Uterus (tissue), 4 donors: ENCODE results near the gene PRKAR1A. TPM values are rescaled to one million over a fixed set of nuclear protein-coding genes. Genes with fewer than 3 reads are reported as not detected.
A peak's percentile ranks its signal among the peaks of the same experiment; 100 is the strongest.

Source experiments
- DNase-seq, 2 donors: peaks; one replicate each; pipeline ENCODE4 v3.0.0-alpha.2; 2019 to 2020
- H3K27ac ChIP-seq, 2 donors: fragments of 200-600 bp; sonication (generic); 1 replicate in 1 of 2; 2 replicates in 1 of 2; pipeline ENCODE4 v1.5.1; 2016 to 2018
- H3K27me3 ChIP-seq, 2 donors: fragments of 200-600 bp; sonication (generic); one replicate each; pipeline ENCODE4 v1.5.1; 2018 to 2019; ENCODE audit warnings: control low read depth in 1 of 2
- H3K36me3 ChIP-seq, 2 donors: fragments of 200-600 bp; sonication (generic); one replicate each; pipeline ENCODE4 v1.5.1; 2019; ENCODE audit warnings: control low read depth in 1 of 2
- H3K4me1 ChIP-seq, 2 donors: fragments of 200-600 bp; sonication (generic); one replicate each; pipeline ENCODE4 v1.5.1; 2018 to 2019; ENCODE audit warnings: control low read depth in 1 of 2
- H3K4me3 ChIP-seq, 2 donors: fragments of 200-600 bp; sonication (generic); 1 replicate in 1 of 2; 2 replicates in 1 of 2; pipeline ENCODE4 v1.5.1; 2018 to 2019; ENCODE audit warnings: mild to moderate bottlenecking in 1 of 2
- H3K9me3 ChIP-seq, 2 donors: fragments of 200-600 bp; sonication (generic); one replicate each; pipeline ENCODE4 v1.5.1; 2019; ENCODE audit warnings: control low read depth in 1 of 2
- POLR2A ChIP-seq, 2 donors: fragments of 450-650 bp; IDR thresholded peaks; one replicate each; pipeline ENCODE4 v1.6.1; 2016; ENCODE audit warnings: antibody characterized with exemption in 2 of 2, mild to moderate bottlenecking in 1 of 2, moderate library complexity in 1 of 2
- intact Hi-C: fragments of 100-400 bp; cut with DNase I; formaldehyde crosslinking; loops from one replicate; pipeline ENCODE4 v1.15.1; 2023; ENCODE audit warnings: low total_unique reads
- total RNA-seq, 4 donors: library from RNA; depleted of rRNA in 3 of 4; stranded (reverse); fragments of >200 nt in 3 of 4; gene quantifications; one replicate each; pipeline versions ENCODE4 v1.1.0 to v1.2.4, GENCODE V29; 2014 to 2023
- TF ChIP-seq, protein P1 (sequence below), 4 experiments: fragments of 200-600 bp in 2 of 4; fragments of 450-650 bp in 2 of 4; sonication (generic) in 2 of 4; IDR thresholded peaks; one replicate each; pipeline ENCODE4 v1.5.1; 2016 to 2019; ENCODE audit warnings: antibody characterized with exemption in 4 of 4, mild to moderate bottlenecking in 2 of 4, moderate library complexity in 1 of 4
- donor health status: DM: yes; HTN: yes; CAD: no.

PRKAR1A gene
- total RNA-seq, 4 donors from 2014 or later, result 171 to 532 (median 388) TPM

GRCh38 chr17:68599552-68600066 is 87.4 kb downstream of the PRKAR1A start:
- H3K4me3 ChIP-seq, result peak overlapping the region; percentile 68 to 75
- intact Hi-C loops, result loop anchor here (10.0 kb wide), 1 partner anchor 65 kb away; no protein-coding TSS in a partner anchor
- no peaks in the 10 kb centered on the region for H3K36me3 ChIP-seq
- H3K4me1 ChIP-seq, result peaks cover 5 to 9% of the 10 kb centered on the region in 2 donors
- TF ChIP-seq, protein P1, sequence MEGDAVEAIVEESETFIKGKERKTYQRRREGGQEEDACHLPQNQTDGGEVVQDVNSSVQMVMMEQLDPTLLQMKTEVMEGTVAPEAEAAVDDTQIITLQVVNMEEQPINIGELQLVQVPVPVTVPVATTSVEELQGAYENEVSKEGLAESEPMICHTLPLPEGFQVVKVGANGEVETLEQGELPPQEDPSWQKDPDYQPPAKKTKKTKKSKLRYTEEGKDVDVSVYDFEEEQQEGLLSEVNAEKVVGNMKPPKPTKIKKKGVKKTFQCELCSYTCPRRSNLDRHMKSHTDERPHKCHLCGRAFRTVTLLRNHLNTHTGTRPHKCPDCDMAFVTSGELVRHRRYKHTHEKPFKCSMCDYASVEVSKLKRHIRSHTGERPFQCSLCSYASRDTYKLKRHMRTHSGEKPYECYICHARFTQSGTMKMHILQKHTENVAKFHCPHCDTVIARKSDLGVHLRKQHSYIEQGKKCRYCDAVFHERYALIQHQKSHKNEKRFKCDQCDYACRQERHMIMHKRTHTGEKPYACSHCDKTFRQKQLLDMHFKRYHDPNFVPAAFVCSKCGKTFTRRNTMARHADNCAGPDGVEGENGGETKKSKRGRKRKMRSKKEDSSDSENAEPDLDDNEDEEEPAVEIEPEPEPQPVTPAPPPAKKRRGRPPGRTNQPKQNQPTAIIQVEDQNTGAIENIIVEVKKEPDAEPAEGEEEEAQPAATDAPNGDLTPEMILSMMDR (IDR thresholded peaks at IDR 0.05), result no peak
- no peak for TF ChIP-seq POLR2A (IDR thresholded peaks at IDR 0.05)
- H3K9me3 ChIP-seq, result no peaks in the 10 kb centered on the region
- peak overlapping the region; percentile 80 to 91 for H3K27ac ChIP-seq
- peak in 1 of 2 donors; percentile 28 for DNase-seq
- no peaks in the 10 kb centered on the region for H3K27me3 ChIP-seq

DNA sequence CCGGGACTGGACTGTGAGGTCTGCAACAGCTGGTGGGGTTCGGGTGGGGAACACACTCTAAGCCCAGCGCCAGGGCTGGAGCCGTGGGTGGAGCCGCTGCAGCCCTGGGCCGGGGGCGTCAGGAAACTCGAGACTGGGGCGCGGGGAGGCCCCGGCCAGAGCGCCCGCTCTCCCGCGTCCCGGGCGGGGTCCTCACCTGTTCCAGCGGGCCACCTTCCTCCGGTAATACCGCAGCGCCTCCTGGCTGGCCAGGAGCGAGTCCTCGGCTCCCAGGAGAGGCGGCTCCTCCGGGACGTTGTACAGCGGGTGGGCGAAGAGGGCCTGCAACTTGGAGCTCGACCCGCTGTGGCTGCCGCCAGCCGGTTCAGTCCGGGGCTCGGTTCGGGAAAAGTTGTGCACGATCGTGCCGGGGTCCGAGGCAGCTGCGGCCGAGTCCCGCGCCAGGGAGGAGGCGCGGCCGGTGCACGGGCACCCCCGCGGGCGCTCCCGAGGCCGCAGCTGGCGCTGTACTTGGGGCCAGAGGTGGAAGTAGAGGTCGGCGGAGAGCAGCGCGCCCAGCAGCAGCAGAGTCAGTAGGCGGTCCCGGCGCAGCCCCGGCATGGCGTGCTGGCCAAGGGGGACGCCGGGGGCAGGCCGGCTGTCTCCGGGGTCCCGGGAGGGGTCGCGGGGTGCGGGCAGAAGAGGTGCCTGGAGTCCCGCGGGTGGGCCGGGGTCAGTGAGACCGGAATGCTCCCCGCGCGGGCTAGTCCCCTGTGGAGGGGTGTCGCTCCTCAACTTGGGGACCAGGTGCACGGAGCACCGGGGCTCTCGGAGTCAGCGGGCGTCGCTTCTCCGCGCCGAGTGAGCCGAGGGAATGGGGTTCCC is 88.1 kb downstream of the PRKAR1A start:
- Histone ChIP-seq H3K36me3 (no peaks in the 10 kb centered on the region), H3K27ac (peak overlapping the region; percentile 80 to 91), H3K9me3 (no peaks in the 10 kb centered on the region), H3K27me3 (no peaks in the 10 kb centered on the region), H3K4me1 (peaks cover 2 to 5% of the 10 kb centered on the region in 2 donors), H3K4me3 (peak overlapping the region; percentile 68 to 75)
- intact Hi-C loops, result loop anchor here (10.0 kb wide), 1 partner anchor 65 kb away; no protein-coding TSS in a partner anchor
- no peak for TF ChIP-seq POLR2A (IDR thresholded peaks at IDR 0.05)
- TF ChIP-seq, protein P1 (IDR thresholded peaks at IDR 0.05), result peak; percentile 48 to 68 (median 65)
- DNase-seq, result peak; percentile 68

Other genes starting within 250 kb of the PRKAR1A start
- gene SLC16A6, start 221.3 kb upstream of the PRKAR1A start, total RNA-seq, result 1 to 10 TPM in 2 of 4 donors, under 1 TPM in 1, not detected in 1; 0.35 to 1.5 (median 1.0) TPM
- gene ARSG, start 220.9 kb upstream of the PRKAR1A start, total RNA-seq, result 1 to 10 TPM in 3 of 4 donors, under 1 TPM in 1; 0.59 to 6.4 (median 5.7) TPM
- gene WIPI1, start 54.9 kb upstream of the PRKAR1A start, total RNA-seq, result 10 to 100 TPM in 3 of 4 donors, 1 to 10 TPM in 1; 7.9 to 40.7 (median 27.9) TPM
- gene FAM20A, start 88.9 kb downstream of the PRKAR1A start, total RNA-seq, result 10 to 100 TPM in 2 of 4 donors, 1 to 10 TPM in 1, under 1 TPM in 1; under 0.01 to 40.3 (median 14.0) TPM